GM12801 (cell line): ENCODE measurements around the gene DGLUCY.

Experiments
- CTCF ChIP-seq: IDR thresholded peaks from one replicate; pipeline ENCODE4 v1.5.1; 2011; ENCODE audit warnings: control low read depth; ENCODE audit not compliant: insufficient read length; ENCODE audit errors: extremely low read depth

DGLUCY gene

GRCh38 chr14:91095178-91095577, 18.7 kb upstream of the DGLUCY start:
- TF ChIP-seq CTCF: no peak

- TF ChIP-seq CTCF: no peak
Measured at GRCh38 chr14:91098591-91098990, 15.3 kb upstream of the DGLUCY start.

- TF ChIP-seq CTCF: no peak
Measured at GRCh38 chr14:91100102-91100501, 13.8 kb upstream of the DGLUCY start.

GRCh38 chr14:91103116-91103515, 10.8 kb upstream of the DGLUCY start:
- TF ChIP-seq CTCF: no peak

- TF ChIP-seq CTCF: no peak
Measured at GRCh38 chr14:91108941-91109611, 4.8 kb upstream of the DGLUCY start.

GRCh38 chr14:91111443-91111842, 2.4 kb upstream of the DGLUCY start:
- TF ChIP-seq CTCF: no peak

- no peak for TF ChIP-seq CTCF
Measured at GRCh38 chr14:91112194-91112593, 1.7 kb upstream of the DGLUCY start.
